Activated gamma-delta T cell treated with Interleukin-2 at 50 U/mL for 16 hours (primary cell): ENCODE results near the gene FKBP1A.

Experiments used
- DNase-seq: peaks from one replicate; pipeline ENCODE4 v3.0.0-alpha.2; 2020

Gene FKBP1A

GRCh38 chr20:1392693-1393506, at the start of gene FKBP1A:
Gene FKBP1A (minus strand): TSS chr20:1393054. CDS start chr20:1392998, 56 bp downstream.
- DNase-seq = peak; percentile 88

GRCh38 chr20:1442304-1442703, 49.5 kb upstream of the FKBP1A start:
- no peak for DNase-seq

GRCh38 chr20:1441133-1441532, 48.3 kb upstream of the FKBP1A start:
- DNase-seq = no peak

- DNase-seq = no peak
Measured at GRCh38 chr20:1440024-1440423, 47.2 kb upstream of the FKBP1A start.

GRCh38 chr20:1438361-1438760, 45.5 kb upstream of the FKBP1A start:
- DNase-seq = no peak

GRCh38 chr20:1437235-1437904, 44.5 kb upstream of the FKBP1A start:
- DNase-seq = peak; percentile 80

- DNase-seq = no peak
Measured at GRCh38 chr20:1436263-1436662, 43.4 kb upstream of the FKBP1A start.

- DNase-seq = no peak
Measured at GRCh38 chr20:1435337-1435699, 42.5 kb upstream of the FKBP1A start.

GRCh38 chr20:1434571-1435336, 41.9 kb upstream of the FKBP1A start:
- DNase-seq = peak; percentile 58

- no peak for DNase-seq
Measured at GRCh38 chr20:1431158-1431557, 38.3 kb upstream of the FKBP1A start.

- no peak for DNase-seq
Measured at GRCh38 chr20:1430004-1430451, 37.2 kb upstream of the FKBP1A start.

GRCh38 chr20:1429143-1429728, 36.4 kb upstream of the FKBP1A start:
- DNase-seq = no peak

GRCh38 chr20:1427457-1428054, 34.7 kb upstream of the FKBP1A start:
- DNase-seq = no peak

GRCh38 chr20:1426231-1426849, 33.5 kb upstream of the FKBP1A start:
- no peak for DNase-seq

- no peak for DNase-seq
Measured at GRCh38 chr20:1424336-1424735, 31.5 kb upstream of the FKBP1A start.

- DNase-seq = no peak
Measured at GRCh38 chr20:1423625-1424106, 30.8 kb upstream of the FKBP1A start.

- DNase-seq = no peak
Measured at GRCh38 chr20:1423206-1423605, 30.4 kb upstream of the FKBP1A start.

GRCh38 chr20:1422753-1423152, 29.9 kb upstream of the FKBP1A start:
- DNase-seq = no peak

- DNase-seq = no peak
Measured at GRCh38 chr20:1420066-1420465, 27.2 kb upstream of the FKBP1A start.

- no peak for DNase-seq
Measured at GRCh38 chr20:1418350-1418749, 25.5 kb upstream of the FKBP1A start.

GRCh38 chr20:1417790-1418189, 24.9 kb upstream of the FKBP1A start:
- DNase-seq = no peak

GRCh38 chr20:1417273-1417672, 24.4 kb upstream of the FKBP1A start:
- DNase-seq = no peak
